Activated effector memory CD4-positive, alpha-beta T cell treated with anti-CD3 and anti-CD28 coated beads, Interleukin-2, amount 50 U/mL, for 16 hours (primary cell): Measurements from ENCODE around the gene PPP1R9A.

Experiments used
- DNase-seq: peaks from one replicate; pipeline ENCODE4 v3.0.0-alpha.2; 2020

PPP1R9A gene

DNA sequence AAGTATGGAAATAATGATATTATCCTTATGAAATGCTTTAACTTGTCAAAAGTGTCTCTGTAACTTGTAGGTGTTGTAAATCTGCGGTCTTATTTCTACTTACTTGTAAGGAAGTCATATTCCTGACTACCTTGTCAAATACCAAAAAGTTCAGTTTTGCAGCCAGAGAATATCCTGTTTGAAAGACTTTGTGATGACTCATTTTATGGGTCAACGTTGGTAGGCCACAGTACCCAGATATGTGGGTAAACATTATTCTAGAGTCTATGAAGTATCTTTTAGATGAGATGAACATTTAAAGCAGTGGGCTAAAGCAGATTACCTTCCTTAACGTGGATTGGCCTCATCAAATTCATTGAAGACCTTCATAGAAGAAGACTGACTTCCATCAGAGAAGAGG is 195.3 kb downstream of the PPP1R9A start:
- no peak for DNase-seq

DNA sequence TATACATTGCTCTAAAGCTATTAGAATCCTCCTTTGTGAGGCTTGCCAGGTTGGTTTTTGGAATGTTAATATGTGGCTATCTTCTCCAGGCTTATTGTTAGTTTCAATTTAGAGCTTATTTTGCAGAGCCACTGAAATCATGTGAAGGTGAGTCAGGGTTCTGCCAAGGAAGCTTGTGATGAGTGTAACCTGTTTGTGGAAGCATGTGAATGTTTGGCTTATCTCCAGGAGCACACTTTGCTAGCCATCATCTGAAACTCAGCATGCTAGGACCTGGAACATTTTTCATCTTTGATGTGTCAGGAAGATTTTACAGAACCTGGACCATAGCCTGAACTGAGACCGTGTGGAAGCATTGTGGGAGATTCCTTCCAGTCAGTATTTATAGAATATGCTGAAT is 197.3 kb downstream of the PPP1R9A start:
- no peak for DNase-seq

DNA sequence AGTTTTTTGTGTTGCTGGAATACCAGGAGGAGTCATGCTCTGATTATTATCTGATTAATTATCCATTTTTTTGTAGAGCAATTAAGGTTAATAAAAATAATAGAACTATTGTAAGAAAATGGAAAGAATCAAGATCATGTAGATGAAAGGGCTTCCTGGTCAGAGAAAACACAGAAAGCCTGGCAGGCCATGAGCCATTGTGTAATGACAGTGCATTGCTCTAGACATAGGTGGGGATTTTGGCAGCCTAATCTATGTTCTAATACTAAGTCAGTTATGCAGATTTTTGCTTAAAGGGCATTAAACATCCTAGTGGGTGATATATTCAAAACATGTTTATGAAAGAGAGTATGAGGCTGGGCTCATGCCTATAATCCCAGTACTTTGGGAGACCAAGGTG is 198.2 kb downstream of the PPP1R9A start:
- DNase-seq, result no peak

DNA sequence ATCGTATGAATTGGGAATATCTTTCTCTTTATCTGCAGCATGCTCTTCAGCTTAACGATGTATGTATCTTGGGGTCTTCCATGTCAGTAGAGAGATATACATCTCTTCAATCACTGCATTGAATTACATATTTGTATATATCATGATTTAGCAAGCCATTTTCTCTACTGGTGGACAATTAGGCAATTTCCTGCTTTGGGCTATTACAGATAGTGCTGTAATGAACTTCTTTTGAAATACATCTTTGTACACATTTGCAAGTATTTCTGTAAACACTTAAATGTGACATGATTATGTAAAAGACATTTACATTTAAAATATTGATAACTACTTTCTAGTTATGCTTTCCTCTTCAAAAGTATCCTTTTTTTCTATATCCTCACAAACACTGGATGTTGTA is 199.0 kb downstream of the PPP1R9A start:
- no peak for DNase-seq

DNA sequence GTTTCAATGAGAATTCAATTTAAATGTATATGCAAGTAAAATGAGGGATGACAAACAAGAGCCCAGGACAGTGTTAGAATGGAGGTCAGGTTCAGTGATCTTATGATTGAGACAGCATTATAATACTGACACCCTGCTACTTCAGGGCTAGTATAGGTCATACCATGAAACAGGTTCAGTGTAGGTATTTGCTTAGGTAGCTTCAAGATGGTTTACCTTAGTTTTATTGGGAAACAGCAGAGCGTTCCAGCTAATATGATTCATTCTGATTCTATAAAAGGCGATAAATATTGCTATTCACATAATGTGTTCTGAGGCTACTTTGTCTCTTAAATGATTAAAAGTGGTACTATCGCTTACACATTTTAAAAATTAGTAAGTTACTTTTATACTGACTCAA is 203.3 kb downstream of the PPP1R9A start:
- no peak for DNase-seq

DNA sequence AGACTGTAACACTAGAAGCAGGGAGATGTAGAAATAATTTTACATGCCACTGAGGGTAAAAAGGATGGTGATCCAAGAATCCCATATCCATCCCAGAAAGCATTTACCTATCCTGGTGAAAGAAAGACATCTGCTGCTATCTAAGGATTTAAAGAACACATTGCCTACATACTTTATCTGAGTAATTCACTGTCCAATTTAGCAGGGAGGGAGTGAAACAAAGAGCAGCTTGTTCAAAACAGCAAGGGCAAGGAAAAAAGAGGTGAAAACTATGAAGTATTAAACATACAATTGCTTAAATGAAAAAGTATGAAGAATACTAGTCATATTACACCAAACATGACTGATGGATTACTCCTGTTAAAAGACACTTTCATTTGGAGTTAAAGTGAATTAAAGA is 206.2 kb downstream of the PPP1R9A start:
- no peak for DNase-seq

DNA sequence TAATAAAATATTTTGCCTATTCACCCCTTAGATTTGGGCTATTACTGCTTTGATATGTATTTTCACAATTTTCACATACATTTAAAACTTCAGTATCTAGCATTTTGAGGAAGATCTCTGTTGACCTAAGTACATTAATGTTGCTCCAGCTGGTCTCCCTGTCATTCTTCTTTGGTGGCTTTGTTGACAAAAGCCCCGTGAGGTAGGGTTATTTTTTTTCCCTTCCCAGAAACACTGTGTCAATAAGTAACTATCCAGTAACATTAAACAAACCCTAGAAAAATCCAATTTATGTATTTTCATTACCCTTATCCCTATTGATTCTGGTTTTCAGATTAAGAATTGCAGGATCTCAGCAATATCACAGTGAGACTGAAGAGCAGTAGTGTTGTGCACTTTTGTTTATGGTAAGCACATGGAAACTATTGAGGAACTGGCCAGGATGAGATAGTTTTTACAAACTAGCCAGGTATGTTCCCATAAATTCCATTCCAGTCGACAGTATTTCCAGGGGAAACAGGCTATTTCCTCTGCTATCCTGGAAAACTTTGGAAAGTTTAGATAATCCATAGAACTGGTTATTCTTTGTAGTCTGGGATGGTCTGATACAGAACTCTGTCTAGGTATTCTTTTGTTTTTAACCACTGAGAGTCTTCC is 218.8 kb downstream of the PPP1R9A start:
- DNase-seq, result no peak

DNA sequence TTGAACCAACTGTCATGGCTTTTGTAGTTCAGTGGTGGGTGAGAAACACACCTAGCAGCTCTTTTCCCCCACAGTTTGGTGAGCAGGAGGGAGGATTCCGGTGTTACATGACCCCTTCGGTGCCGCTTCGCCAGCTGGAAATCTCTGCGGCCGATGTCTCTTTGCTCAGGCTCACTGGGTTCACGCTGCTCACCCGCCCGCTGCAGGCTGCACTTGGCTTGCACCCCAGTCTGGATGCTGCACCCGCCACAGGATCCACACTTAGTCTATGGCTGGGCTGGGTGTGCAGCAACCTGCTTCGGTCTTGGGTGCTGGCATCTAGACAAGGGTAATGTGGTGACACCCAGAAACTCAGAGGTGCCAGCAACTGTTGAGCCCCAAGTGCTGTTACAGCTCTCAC is 225.1 kb downstream of the PPP1R9A start:
- no peak for DNase-seq

DNA sequence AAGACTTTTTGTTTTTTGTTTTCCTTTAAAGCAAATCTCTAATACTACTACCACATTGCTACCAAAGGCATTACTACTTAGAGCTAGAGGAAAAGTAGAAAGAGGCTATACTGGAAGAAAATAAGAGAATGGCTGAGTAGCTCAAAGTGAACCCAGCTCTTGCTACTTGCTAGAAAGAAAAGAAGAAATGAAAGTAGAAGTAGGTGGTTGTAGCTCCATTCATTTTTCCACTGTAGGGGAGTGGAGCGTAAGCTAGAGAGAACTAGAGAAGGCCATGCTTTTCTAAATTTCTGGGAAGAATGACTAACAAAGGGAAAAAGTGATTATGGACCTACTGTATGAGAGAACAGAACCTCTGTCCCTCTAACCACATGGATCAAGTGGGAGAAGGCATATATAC is 232.5 kb downstream of the PPP1R9A start:
- DNase-seq, result no peak

DNA sequence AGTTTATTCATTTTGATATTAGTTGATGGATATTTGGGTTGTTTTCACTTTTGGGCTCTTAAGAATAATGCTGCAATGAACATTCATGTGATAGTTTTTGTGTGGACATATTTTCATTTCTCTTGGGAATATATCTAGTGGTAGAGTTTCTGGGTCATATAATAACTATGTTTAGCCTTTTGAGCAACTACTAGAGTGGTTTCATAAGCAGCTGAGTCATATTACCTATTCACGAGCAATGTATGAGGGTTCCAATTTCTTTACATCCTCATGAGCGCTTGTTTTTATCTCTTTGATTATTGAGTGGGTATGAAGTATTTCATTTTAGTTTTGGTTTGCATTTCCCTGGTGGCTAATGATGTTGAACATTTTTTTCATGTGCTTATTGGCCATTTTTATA is 234.4 kb downstream of the PPP1R9A start:
- DNase-seq, result no peak

DNA sequence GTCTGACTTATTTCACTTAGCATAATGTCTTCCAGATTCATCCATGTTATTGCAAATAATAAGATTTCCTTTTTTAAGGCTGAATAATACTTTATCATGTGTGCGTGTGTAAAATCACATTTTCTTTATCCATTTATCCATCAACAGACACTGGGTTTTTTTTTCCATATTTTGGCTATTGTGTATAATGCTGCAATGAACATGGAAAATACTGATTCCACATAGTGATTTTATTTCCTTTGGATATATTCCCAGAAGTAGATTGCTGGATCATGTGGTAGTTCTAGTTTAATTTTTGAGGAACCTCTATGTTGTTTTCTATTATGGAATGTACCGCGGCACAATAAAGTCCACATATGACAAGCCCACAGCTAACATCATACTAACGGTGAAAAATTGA is 236.9 kb downstream of the PPP1R9A start:
- no peak for DNase-seq

DNA sequence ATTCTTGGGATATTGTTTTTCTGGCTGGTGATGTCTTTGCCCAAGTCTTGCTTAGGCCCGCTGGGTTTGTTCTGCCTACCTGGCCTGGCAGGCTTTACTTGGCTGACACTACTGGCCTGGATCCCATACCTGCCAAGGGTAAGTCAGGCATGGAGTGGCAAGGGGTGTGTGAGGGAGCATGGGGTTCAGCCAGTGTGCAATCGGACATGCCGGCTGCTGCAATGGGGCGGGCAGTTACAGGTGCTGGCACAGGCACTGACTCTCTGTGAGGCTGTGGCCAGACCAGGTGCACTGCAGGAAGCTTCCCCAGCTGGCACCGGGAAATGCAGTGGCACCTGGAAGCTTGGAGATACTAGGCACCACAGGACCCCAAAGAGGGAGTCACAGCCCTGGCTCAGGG is 248.6 kb downstream of the PPP1R9A start:
- no peak for DNase-seq

DNA sequence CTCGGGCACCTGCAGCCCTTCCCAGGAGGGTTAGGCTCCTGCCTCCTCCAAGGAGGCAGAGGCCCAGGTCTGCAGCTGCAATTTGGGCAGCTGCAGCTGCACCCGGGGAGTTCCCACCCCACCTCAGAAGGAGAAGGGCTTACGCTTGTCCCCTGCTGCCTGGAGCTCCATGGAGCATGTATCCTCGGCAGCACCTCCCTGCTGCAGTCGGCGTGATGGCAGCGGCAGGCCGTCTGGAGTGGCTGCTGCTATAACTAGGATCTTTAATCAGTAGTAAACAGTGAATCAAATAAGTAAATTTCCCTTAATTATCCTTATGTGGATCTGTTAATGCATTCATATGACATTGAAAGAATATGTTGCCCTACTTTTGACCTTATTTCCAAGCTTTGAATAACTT is 250.0 kb downstream of the PPP1R9A start:
- no peak for DNase-seq

DNA sequence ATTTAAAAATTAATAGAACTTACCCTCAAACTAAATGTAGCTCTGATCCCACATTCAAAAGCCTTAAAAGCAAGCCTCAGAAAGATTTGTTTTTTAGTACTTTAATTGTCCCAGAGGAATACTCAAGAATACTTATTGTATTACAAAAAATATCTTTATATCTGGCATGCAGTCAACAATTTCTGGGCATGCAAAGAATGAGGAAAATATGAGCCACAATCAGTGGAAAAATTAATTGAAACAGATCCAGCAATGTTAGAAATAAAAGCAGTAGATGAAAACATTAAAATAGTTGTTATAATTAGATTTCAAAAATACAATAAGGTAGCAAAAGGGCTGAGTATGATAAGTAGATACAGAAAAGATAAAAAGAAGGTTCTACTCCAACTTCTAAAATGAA is 262.3 kb downstream of the PPP1R9A start:
- DNase-seq, result no peak

DNA sequence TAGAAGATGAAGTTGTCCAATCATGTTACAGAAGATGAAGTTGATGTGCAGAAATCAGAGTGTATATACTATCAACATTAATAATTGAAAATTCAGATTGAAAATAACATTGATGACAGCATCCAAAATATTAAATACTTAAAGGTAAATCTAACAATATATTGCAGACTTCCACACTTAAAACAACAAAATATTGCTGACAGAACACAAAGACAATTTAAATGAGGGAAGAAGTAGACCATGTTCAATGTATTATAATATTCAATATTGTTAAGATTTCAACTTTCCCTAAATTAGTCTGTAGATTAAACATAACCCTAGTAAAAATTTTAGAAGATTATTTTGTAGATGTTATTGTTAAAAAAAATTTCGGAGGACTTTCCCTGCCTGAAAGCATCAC is 265.0 kb downstream of the PPP1R9A start:
- DNase-seq, result no peak

DNA sequence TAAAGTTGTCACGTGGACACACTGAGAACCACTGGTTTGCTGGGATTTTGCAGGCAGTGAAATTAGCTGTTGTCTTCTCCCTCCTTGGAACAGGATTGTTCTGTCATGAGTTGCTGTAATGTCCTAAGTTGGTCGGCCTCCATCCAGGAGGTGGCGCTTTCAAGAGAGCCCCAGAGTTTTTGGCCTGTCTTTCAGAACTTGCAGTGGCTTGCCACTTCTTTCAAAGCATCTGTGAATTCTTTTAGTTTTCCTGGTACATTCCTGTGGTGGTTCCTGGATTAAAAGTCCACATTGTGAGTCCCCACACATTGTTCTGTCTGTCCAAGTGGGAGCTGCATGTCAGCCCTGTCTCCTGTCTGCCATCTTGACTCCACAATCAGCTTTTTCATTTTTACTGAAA is 283.1 kb downstream of the PPP1R9A start:
- no peak for DNase-seq

DNA sequence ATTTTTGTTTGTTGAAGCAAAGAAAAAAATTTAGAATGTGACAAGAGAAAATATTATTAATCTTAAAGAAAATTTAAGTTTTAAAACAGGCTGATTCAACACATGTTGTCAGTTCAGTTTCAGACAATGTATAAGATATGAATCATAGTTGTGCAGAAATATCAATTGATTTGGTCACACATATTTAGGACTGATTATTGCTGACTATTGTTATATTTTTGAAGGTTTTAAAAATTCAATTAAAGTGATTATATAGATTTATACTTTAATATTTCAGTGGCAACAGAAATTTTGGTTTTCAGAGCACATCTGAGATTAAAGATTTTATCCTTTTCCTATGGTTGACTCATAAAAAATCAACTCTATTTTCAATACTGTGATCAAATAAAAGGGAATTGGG is 284.4 kb downstream of the PPP1R9A start:
- DNase-seq, result no peak

DNA sequence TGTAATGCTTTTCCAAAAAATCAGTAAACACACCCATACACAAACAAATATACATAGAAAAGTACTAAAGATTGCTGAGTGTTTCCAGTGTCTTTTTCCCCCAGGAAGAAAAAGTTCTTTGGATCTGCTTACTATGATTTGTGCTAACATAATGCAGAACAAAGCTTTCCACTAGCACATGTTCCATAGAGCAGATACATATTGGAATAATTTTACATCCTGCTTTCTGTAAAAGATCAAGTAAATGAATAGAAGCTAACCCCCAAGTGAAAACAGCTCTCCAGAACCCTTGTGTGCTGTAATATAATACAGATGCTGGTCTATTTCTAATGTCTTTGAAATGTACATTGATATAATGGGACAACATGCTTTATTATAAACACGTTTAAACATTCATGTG is 291.5 kb downstream of the PPP1R9A start:
- DNase-seq, result no peak

DNA sequence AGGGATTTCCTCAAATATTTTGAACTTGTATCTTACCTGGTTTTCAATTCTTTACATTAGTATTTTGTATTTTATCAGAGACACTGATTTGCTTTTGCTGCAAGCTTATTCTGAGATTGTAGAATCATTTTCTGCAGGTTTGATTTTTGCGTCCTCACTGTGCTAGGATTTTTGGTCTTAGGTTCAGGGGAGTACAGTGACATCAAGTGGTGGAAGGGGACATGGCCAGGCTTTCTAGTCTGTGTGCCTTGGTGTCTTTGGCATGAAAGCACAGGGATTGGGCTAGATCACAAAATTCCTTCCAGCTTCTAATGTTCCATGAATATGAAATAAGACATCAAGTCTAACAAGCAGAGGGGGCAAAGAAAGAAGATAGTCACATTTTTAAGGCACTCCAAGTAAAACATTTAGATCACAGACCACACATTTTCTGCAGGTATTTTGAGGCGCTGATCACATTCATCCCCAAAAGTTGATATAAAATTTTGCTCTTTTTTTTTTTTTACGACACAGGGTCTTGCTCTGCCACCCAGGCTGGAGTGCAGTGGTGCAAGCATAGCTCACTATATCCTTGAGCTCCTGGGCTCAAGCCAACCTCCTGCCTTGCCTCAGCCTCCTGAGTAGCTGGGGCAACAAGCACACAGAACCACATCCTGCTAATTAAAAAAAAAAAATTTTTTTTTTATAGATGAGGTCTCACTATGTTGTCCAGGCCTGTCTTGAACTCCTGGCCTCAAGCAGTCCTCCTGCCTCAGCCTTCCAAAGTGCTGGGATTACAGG is 292.6 kb downstream of the PPP1R9A start:
- no peak for DNase-seq

DNA sequence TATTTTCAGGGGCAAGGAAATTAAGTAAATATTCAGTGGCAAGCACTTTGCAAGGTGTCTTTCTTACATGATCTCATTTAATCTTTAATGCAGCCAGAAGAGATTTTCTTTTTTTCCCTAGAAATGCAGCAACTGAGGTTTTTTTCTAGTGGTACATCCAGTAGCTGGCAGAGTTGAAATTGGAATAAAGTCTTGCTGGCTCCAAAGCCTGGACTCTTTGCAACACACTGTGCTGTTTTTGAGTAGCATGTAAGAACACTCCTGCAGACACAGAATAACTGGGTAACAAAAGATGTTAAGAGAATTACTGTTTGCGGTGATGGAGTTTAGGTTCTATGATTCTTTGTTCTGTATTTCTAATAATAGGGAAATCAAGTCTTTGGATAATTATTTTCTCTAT is 293.3 kb downstream of the PPP1R9A start:
- no peak for DNase-seq

DNA sequence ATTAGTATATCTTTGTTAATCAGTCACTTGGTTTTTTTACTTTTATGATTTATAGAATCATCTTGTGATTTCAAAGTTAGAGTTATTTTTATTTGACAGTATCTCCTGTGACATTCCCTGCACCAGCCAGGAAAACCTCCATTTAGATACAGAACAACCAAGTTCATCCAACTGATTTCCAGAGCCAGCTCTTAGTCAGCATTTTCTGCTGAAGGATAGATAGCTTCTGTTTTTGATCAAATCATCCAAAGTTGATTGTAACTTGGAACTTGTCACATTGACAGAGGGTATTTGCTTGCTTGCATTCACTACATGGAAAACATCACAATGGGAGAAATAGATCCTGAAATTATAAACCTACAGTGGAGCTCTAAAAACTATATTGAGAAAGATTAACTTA is 294.3 kb downstream of the PPP1R9A start:
- DNase-seq, result no peak

DNA sequence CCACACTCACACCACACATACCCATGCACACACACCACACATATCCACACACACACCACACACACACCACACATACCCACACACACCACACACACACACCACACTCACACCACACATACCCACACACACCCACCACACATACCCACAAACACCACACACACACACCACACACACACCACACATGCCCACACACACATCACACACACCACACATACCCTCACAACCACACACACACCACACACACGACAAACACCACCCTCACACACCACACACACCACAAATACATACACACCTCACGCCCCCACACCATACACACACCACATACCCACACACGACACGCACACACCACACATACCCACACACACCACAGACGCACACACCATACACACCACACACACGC is 297.2 kb downstream of the PPP1R9A start:
- DNase-seq, result no peak

DNA sequence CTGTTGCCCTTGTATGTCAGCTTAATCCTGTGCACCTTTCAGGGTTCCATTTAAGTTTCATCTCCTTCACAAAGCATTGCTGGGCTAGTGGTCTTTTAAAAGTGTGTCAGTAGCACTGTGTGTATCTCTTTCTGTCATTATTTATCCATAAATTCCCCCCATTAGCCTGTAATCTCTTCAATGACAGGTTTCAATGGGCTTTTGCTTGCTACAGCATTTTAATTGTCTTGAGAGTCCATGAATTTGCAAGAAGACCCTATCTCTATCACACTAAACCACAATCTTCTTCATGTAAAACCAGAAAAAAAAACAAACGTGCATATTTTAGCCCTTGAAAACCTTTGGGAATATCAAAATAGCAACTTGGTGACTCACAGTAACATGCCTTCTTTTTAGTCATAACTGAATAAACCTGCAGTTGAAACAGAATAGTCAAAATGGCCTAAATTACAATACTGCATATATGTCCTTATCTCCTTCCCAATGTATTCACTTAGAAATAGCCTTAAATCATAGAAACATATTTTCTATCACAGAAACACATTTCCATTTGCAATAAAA is 298.4 kb downstream of the PPP1R9A start:
- DNase-seq, result no peak

DNA sequence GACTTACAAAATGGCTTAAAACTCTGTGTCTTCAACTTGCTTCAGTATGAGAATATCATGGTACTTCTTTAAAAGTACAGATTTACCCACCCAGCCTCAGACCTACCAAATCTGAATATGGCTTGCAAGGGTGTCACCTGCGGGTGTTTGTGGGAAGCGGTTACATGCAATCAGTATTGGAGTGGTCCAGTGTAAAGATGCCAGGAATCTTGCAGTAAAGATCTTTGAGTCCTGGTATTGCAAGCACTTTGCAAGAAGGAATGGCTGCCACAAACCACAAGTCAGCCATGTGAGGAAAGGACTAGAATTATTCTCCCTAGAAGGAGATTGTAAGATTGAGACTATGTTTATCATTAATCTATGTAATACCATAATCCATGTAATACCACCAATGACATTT is 301.9 kb downstream of the PPP1R9A start:
- no peak for DNase-seq

DNA sequence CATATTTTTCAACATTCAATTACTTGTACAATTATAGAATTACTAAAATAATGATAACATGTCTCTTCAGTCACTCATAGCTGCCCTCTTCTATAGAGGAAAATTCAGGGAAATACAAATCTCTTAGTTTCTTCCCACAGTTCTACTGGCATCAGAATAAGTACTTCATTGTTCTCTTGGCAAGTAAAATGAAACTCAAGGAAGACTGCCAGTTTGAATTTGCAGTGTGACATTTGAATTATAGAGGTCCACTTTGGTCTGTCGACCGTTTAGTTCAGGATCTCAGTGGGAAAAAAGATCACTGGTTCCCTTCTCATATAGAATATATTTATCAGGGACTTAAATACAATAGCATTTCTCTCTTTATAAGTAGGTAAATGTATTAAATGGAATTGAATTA is 302.4 kb downstream of the PPP1R9A start:
- no peak for DNase-seq
